Neural crest cell (in vitro differentiated cells): Measurements from ENCODE around the gene ITGA2. TPM values are rescaled to one million over a fixed set of nuclear protein-coding genes. Genes with fewer than 3 reads are reported as not detected.

Experiments
- total RNA-seq: library from RNA; stranded (reverse); gene quantifications from 2 replicates; pipeline ENCODE4 v1.2.1, GENCODE V29; 2021

The ITGA2 gene
- total RNA-seq, 1 donor from 2014 or later, result 1.7 TPM

Other genes with a start within 250 kb of the ITGA2 start
- gene ITGA1, start 201.4 kb upstream of the ITGA2 start, total RNA-seq, result 2.2 and 3.0 TPM in 2 replicates
- gene PELO, start 201.4 kb upstream of the ITGA2 start, total RNA-seq, result 11.6 and 11.8 TPM in 2 replicates
- 28.8 and 29.3 TPM in 2 replicates for gene MOCS2, start 120.4 kb downstream of the ITGA2 start, total RNA-seq